ENCODE data around the gene PYDC1.

DNA sequence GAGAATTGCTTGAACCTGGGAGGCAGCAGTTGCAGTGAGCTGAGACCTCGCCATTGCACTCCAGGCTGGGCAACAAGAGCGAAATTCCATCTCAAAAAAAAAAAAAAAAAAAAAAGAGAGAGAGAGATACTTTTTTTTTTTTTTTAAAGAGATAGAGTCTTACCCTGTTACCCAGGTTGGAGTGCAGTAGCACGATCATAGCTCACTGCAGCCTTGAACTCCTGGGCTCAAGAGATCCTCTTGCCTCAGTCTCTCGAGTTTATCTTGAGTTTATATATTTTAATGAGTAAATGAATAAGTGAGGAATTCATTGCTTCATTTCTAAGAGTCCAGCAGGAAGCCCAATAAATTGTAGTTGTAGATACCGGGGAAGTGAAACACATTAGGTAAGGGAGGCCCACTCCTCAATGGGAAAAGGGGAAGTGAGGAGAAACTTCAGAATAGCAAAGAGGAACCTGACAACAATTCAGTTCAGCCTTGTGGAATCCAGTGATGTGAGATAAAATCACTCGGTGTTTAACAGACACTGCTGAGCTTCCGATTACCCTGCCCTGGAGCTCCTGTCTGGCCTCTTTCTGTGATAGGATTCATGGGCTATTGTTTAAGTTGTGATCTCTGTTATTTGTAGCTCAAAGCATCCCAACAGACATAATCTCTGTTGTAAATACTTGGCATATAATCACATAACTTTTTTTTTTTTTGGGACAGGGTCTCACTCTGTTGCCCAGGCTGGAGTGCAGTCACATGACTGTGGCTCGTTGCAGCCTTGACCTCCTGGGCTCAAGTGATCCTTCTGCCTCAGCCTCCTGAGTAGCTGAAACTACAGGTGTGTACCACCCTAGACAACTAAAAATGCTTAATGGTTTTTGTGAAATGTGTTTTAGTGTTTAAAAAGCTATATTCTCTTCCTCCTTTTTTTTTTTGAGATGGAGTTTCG is 27.1 kb upstream of the PYDC1 start:
- TF ChIP-seq, protein P1, sequence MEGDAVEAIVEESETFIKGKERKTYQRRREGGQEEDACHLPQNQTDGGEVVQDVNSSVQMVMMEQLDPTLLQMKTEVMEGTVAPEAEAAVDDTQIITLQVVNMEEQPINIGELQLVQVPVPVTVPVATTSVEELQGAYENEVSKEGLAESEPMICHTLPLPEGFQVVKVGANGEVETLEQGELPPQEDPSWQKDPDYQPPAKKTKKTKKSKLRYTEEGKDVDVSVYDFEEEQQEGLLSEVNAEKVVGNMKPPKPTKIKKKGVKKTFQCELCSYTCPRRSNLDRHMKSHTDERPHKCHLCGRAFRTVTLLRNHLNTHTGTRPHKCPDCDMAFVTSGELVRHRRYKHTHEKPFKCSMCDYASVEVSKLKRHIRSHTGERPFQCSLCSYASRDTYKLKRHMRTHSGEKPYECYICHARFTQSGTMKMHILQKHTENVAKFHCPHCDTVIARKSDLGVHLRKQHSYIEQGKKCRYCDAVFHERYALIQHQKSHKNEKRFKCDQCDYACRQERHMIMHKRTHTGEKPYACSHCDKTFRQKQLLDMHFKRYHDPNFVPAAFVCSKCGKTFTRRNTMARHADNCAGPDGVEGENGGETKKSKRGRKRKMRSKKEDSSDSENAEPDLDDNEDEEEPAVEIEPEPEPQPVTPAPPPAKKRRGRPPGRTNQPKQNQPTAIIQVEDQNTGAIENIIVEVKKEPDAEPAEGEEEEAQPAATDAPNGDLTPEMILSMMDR (IDR thresholded peaks at IDR 0.05), result no peak
- no peak for TF ChIP-seq POLR2A (IDR thresholded peaks at IDR 0.05)

All from uterus (tissue), 2 donors.